Activated CD8-positive, alpha-beta memory T cell treated with anti-CD3 and anti-CD28 coated beads, Interleukin-2, amount 10 ng/mL, durations not matched to agents 7 days and 5 days (primary cell): ENCODE measurements around the gene CCDC146. TPM values are rescaled to one million over a fixed set of nuclear protein-coding genes. Genes with fewer than 3 reads are reported as not detected.
"Not testable (repeated sequence)": the region's sequence is repeated elsewhere in the genome, so short reads cannot be mapped to it uniquely, and the experiment has no call there.

Experiments used
- ATAC-seq: fragments of 150-1000 bp; cut with Tn5 transposase; one replicate; pipeline ENCODE4 v1.10.0; 2021; ENCODE audit warnings: moderate library complexity
- CTCF ChIA-PET: fragments of 350-600 bp; sonication (Branson Sonifier 250); formaldehyde crosslinking; loops from one replicate; lab custom pipeline; 2021; ENCODE audit warnings: antibody characterized with exemption; lab: Charles Lee
- DNase-seq: peaks from one replicate; pipeline ENCODE4 v3.0.0-alpha.2; 2020
- H3K27ac Mint-ChIP-seq: one replicate; pipeline ENCODE4 v1.8.0; 2021; ENCODE audit warnings: mild to moderate bottlenecking, mixed read lengths
- H3K27me3 Mint-ChIP-seq: one replicate; pipeline ENCODE4 v1.8.0; 2021; ENCODE audit warnings: mixed read lengths
- H3K36me3 Mint-ChIP-seq: one replicate; pipeline ENCODE4 v1.8.0; 2021; ENCODE audit warnings: mild to moderate bottlenecking, mixed read lengths
- H3K4me1 Mint-ChIP-seq: one replicate; pipeline ENCODE4 v1.8.0; 2021; ENCODE audit warnings: mixed read lengths
- H3K4me3 Mint-ChIP-seq: one replicate; pipeline ENCODE4 v1.8.0; 2021; ENCODE audit warnings: mild to moderate bottlenecking, moderate library complexity, mixed read lengths
- H3K9me3 Mint-ChIP-seq: one replicate; pipeline ENCODE4 v1.8.0; 2022; ENCODE audit warnings: low read depth, mixed read lengths
- total RNA-seq, 2 experiments: library from RNA; stranded (reverse); gene quantifications; one replicate each; pipeline ENCODE4 v1.2.3, GENCODE V29; 2021

Gene CCDC146, protein sequence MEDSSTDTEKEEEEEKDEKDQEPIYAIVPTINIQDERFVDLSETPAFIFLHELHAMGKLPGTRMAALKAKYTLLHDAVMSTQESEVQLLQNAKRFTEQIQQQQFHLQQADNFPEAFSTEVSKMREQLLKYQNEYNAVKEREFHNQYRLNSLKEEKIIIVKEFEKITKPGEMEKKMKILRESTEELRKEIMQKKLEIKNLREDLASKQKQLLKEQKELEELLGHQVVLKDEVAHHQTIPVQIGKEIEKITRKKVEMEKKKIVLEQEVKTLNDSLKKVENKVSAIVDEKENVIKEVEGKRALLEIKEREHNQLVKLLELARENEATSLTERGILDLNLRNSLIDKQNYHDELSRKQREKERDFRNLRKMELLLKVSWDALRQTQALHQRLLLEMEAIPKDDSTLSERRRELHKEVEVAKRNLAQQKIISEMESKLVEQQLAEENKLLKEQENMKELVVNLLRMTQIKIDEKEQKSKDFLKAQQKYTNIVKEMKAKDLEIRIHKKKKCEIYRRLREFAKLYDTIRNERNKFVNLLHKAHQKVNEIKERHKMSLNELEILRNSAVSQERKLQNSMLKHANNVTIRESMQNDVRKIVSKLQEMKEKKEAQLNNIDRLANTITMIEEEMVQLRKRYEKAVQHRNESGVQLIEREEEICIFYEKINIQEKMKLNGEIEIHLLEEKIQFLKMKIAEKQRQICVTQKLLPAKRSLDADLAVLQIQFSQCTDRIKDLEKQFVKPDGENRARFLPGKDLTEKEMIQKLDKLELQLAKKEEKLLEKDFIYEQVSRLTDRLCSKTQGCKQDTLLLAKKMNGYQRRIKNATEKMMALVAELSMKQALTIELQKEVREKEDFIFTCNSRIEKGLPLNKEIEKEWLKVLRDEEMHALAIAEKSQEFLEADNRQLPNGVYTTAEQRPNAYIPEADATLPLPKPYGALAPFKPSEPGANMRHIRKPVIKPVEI
- 1 to 10 TPM; 8.3 to 9.0 TPM for total RNA-seq

DNA sequence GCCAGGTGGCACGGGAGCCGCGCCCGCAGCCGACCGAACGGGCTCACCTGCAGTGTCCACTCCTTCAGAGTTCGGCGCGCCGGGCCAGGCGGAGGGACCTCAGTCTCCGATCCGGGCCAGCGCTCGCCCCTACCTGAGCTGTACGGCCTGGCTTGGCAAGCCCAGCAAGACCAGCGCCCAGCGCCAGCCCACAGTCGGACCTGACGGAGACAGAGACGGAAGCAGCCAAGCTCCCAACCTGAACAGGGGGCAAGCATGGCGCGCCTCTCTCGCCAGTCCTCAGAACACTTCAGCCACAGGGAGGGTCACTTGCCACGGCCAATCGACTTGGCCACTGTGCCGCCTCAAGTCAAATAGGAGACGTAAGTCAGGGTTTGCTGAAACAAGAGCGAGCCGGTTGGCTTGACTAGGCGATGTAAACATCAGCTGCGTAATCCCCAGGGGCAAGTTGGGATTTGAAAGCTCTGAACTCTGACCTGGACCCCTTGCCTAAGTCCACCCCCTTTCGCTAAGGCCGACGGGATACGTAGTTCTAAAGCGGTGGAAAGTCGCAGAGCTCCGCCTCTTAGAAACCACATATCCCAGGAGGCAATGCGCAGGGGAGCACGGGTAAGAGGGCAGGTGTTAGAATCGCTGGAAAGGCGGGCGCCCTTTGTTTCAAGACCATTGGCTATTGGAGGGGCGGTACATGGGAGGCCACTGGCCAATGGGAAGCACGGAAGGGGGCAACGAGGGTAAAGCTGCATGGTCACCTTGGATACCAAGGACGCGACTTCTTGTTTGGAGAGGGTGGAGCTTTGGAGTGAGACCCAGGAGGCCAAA is at the start of gene CCDC146:
Gene CCDC146 (plus strand): TSS at position 756 of the 822 bp plus-strand sequence. CDS start 45,054 bp downstream, outside the sequence.
- ATAC-seq (peak; percentile 99), DNase-seq (peak; percentile 99)
- Mint-ChIP-seq H3K4me1 (peaks cover 17% of the 10 kb centered on the region), H3K27ac (peak within 1 kb of the TSS; percentile 79), H3K4me3 (peak within 1 kb of the TSS; percentile 85)
- not testable (repeated sequence) for H3K27me3 Mint-ChIP-seq, H3K36me3 Mint-ChIP-seq, H3K9me3 Mint-ChIP-seq
- CTCF ChIA-PET, result interaction anchor here (0.6 to 1.2 kb wide), 5 partner anchors 78 to 210 kb away, joined by 3 to 18 read pairs (median 3); partner anchors contain the start of gene FGL2

- H3K36me3 Mint-ChIP-seq, result peaks cover 11% of the 10 kb centered on the region
- H3K4me3 Mint-ChIP-seq, H3K27ac Mint-ChIP-seq: not testable (repeated sequence)
Observed at GRCh38 chr7:77074786-77075396, 47.5 kb upstream of the CCDC146 start.

GRCh38 chr7:77077060-77077459 is 45.4 kb upstream of the CCDC146 start:
- H3K27me3 Mint-ChIP-seq, H3K36me3 Mint-ChIP-seq, H3K4me1 Mint-ChIP-seq, H3K27ac Mint-ChIP-seq, H3K4me3 Mint-ChIP-seq, H3K9me3 Mint-ChIP-seq, DNase-seq, CTCF ChIA-PET, ATAC-seq: not testable (repeated sequence)

More at GRCh38 chr7:77074786-77075396, 47.5 kb upstream of the CCDC146 start:
- ATAC-seq, H3K27me3 Mint-ChIP-seq, DNase-seq, H3K9me3 Mint-ChIP-seq, H3K4me1 Mint-ChIP-seq, CTCF ChIA-PET: not testable (repeated sequence)

DNA sequence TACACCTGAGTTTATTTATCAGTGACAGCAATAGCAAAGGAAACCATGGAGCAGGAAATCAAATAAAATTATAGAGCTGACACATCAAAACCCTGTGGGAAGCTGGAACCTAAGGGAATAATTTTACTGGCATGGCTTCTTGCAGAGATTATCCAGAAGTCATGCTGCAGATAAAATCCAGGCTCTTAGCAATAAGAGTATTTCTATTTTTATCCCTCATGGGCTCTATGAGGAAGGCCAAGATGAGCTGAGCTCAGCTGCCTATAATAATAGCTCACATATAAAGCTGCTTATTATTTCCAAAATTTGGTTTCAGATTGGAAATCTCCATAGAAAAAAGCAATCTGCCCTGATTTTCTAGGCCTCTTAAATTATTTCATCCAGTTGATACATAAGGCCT is 43.3 kb upstream of the CCDC146 start:
- H3K27ac Mint-ChIP-seq, DNase-seq, H3K4me1 Mint-ChIP-seq, H3K36me3 Mint-ChIP-seq, H3K4me3 Mint-ChIP-seq, H3K9me3 Mint-ChIP-seq, CTCF ChIA-PET, ATAC-seq, H3K27me3 Mint-ChIP-seq: not testable (repeated sequence)

DNA sequence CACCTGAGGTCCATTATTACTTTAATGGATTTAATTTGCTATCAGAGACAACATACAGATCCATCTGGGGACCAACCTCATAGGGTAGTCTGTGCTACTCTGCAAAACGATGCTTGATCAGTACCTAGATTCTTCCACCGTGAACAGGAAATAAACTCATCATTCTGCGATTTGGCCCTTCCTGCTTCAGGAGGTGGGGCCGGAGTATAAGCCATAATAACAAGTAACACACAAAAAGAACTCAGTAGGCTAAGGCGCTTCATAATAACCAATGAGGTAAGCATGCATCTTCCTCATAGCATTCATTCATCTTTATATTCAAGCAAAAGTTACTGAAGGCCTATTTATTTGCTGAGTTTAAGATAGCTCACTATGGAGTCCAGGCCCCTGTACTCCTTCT is 42.8 kb upstream of the CCDC146 start:
- ATAC-seq, CTCF ChIA-PET, H3K4me1 Mint-ChIP-seq, H3K4me3 Mint-ChIP-seq, H3K36me3 Mint-ChIP-seq, DNase-seq, H3K9me3 Mint-ChIP-seq, H3K27me3 Mint-ChIP-seq, H3K27ac Mint-ChIP-seq: not testable (repeated sequence)

DNA sequence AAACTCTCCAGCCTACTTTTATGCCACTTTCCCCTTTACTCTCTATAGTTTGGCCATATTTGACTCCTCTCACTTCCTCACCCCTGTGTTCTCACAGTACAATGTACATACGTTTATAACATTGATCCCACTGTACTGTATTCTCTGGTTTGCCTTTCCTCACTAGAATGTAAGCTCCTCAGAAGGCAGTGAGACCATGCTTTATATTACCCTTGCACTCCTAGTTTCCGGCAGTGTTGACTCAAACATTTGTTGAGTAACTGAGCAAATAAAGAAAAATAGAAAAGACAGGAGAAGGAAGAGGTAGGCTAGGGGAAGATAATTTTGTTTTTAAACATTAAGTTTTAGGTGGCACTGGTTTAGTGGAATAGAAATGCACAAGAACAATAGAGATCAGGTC is 42.2 kb upstream of the CCDC146 start:
- H3K9me3 Mint-ChIP-seq, H3K27me3 Mint-ChIP-seq, ATAC-seq, CTCF ChIA-PET, DNase-seq, H3K36me3 Mint-ChIP-seq, H3K4me3 Mint-ChIP-seq, H3K4me1 Mint-ChIP-seq, H3K27ac Mint-ChIP-seq: not testable (repeated sequence)

- H3K4me3 Mint-ChIP-seq, ATAC-seq, H3K36me3 Mint-ChIP-seq, H3K9me3 Mint-ChIP-seq, DNase-seq, H3K27me3 Mint-ChIP-seq, CTCF ChIA-PET, H3K27ac Mint-ChIP-seq, H3K4me1 Mint-ChIP-seq: not testable (repeated sequence)
Observed at GRCh38 chr7:77082192-77082591, 40.2 kb upstream of the CCDC146 start.

GRCh38 chr7:77092301-77092700 is 30.1 kb upstream of the CCDC146 start:
- DNase-seq, H3K4me3 Mint-ChIP-seq, CTCF ChIA-PET, ATAC-seq, H3K4me1 Mint-ChIP-seq, H3K27me3 Mint-ChIP-seq, H3K27ac Mint-ChIP-seq, H3K9me3 Mint-ChIP-seq: not testable (repeated sequence)
- peaks cover 13% of the 10 kb centered on the region for H3K36me3 Mint-ChIP-seq

GRCh38 chr7:77100501-77100900 is 21.9 kb upstream of the CCDC146 start:
- H3K4me1 Mint-ChIP-seq, H3K4me3 Mint-ChIP-seq, CTCF ChIA-PET, ATAC-seq, DNase-seq, H3K36me3 Mint-ChIP-seq, H3K9me3 Mint-ChIP-seq, H3K27me3 Mint-ChIP-seq, H3K27ac Mint-ChIP-seq: not testable (repeated sequence)

- H3K4me1 Mint-ChIP-seq, DNase-seq, H3K4me3 Mint-ChIP-seq, H3K27me3 Mint-ChIP-seq, H3K9me3 Mint-ChIP-seq, ATAC-seq, CTCF ChIA-PET, H3K27ac Mint-ChIP-seq, H3K36me3 Mint-ChIP-seq: not testable (repeated sequence)
Observed at GRCh38 chr7:77101187-77101586, 21.2 kb upstream of the CCDC146 start.

DNA sequence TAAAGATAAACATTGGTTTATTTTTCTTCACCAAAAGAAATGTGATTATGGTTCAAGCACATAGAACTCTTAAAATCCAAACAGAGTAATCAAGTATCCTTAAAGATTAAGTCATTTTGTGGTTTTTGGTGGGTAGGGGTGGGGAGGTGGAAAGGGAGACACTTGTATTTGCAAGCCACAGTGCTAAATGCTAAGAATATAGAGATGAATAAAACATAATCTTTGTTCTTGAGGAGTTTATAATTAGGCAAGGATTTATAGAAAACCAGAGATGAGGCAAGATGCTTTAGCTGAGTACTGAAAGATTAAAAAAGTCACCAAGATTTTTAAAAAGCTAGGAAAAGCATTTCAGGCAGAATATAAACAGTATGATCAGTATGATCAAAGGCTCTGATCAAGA is 19.7 kb upstream of the CCDC146 start:
- H3K9me3 Mint-ChIP-seq, H3K27me3 Mint-ChIP-seq, CTCF ChIA-PET, H3K27ac Mint-ChIP-seq, ATAC-seq, H3K4me1 Mint-ChIP-seq, DNase-seq, H3K36me3 Mint-ChIP-seq, H3K4me3 Mint-ChIP-seq: not testable (repeated sequence)

- H3K27ac Mint-ChIP-seq, H3K9me3 Mint-ChIP-seq, H3K4me1 Mint-ChIP-seq, H3K36me3 Mint-ChIP-seq, H3K27me3 Mint-ChIP-seq, ATAC-seq, H3K4me3 Mint-ChIP-seq, CTCF ChIA-PET, DNase-seq: not testable (repeated sequence)
Observed at GRCh38 chr7:77105904-77106303, 16.5 kb upstream of the CCDC146 start.
